ENCODE measurements around the gene RIPK1. TPM values are rescaled to one million over a fixed set of nuclear protein-coding genes. Genes with fewer than 3 reads are reported as not detected.

The RIPK1 gene
- total and polyA plus RNA-seq, 9 of the 15 experiments (the other 6 are each of a cell fraction or from before 2014, with no cell fraction given): 3.8 to 24.9 (median 17.7) TPM

DNA sequence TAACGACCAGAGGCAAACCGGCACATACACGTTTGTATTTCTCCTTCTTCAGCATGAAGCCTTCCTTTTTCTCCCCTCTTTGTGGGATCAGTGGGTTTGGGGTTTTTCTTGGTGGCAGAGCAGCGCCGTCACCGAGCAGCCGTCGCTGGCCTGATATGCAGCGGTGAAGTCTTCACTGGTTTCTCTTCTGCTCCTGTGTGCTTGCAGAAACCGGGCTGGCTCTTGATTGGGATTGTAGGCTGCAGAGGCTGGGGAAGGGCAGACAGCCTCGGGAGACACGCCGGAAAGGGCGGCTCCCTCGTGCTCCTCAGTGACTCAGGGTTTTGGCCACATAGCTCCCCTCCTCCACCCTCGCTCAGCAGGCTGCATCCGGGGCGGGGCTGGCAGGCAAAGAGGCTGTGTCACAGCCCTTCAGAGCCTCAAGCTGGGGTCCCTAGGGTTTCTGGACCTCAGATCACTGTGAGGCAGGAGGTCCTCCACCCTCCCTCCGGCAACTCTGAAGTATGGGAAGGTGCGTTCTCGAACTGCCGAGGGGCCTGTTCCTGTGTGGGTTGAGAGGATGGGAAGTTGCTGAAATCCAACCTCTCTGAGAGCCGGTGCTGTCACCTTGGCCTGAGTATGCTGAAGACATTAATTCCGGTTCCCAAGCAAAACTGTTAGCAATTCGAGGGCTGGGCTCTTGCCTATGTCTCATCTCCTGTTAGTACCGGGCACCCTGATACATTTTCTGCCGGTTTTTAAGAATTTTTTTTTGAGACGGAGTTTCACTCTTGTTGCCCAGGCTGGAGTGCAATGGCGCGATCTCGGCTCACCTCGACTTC is 44.4 kb upstream of the RIPK1 start (continued):
- TF ChIP-seq, protein P1, sequence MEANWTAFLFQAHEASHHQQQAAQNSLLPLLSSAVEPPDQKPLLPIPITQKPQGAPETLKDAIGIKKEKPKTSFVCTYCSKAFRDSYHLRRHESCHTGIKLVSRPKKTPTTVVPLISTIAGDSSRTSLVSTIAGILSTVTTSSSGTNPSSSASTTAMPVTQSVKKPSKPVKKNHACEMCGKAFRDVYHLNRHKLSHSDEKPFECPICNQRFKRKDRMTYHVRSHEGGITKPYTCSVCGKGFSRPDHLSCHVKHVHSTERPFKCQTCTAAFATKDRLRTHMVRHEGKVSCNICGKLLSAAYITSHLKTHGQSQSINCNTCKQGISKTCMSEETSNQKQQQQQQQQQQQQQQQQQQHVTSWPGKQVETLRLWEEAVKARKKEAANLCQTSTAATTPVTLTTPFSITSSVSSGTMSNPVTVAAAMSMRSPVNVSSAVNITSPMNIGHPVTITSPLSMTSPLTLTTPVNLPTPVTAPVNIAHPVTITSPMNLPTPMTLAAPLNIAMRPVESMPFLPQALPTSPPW (CRISPR knock-in tag; IDR thresholded peaks at IDR 0.05): peak; percentile 57
- peak; percentile 100 for TF ChIP-seq NFE2 (IDR thresholded peaks at IDR 0.05; ENCODE audit: low read depth)
- TF ChIP-seq LCOR (CRISPR knock-in tag; IDR thresholded peaks at IDR 0.05): peak; percentile 96
- TF ChIP-seq HNRNPUL1 (IDR thresholded peaks at IDR 0.05; ENCODE audit: low read length): 0 out of 2 replicates have a peak, but pooled peaks have one; percentile 41
- no peak for TF ChIP-seq ZNF778 (CRISPR knock-in tag; IDR thresholded peaks at IDR 0.05)
- peak; percentile 75 for TF ChIP-seq SMAD1 (IDR thresholded peaks at IDR 0.05; ENCODE audit: low read depth, low read length, partially characterized antibody)
- peak; percentile 70 for TF ChIP-seq ESRRA (IDR thresholded peaks at IDR 0.05; ENCODE audit: borderline replicate concordance, low read depth)
- TF ChIP-seq DIDO1 (tag; IDR thresholded peaks at IDR 0.05; ENCODE audit: low read depth): no peak; the same call in 1 of the 2 replicates
- TF ChIP-seq POLR2G (IDR thresholded peaks at IDR 0.05; ENCODE audit: low read depth, low read length): peak; percentile 93
- no peak for TF ChIP-seq ZNF124 (CRISPR knock-in tag; IDR thresholded peaks at IDR 0.05)
- no peak for TF ChIP-seq BCL6 (CRISPR knock-in tag; IDR thresholded peaks at IDR 0.05)
- TF ChIP-seq NBN (IDR thresholded peaks at IDR 0.05; ENCODE audit: low read depth): peak; percentile 94
- TF ChIP-seq SREBF2 (CRISPR knock-in tag; IDR thresholded peaks at IDR 0.05): peak; percentile 83; the same call in 1 of the 2 replicates
- TF ChIP-seq, protein P2, sequence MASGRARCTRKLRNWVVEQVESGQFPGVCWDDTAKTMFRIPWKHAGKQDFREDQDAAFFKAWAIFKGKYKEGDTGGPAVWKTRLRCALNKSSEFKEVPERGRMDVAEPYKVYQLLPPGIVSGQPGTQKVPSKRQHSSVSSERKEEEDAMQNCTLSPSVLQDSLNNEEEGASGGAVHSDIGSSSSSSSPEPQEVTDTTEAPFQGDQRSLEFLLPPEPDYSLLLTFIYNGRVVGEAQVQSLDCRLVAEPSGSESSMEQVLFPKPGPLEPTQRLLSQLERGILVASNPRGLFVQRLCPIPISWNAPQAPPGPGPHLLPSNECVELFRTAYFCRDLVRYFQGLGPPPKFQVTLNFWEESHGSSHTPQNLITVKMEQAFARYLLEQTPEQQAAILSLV (tag; IDR thresholded peaks at IDR 0.05): peak; percentile 61; the same call in 1 of the 2 replicates
- peak; percentile 88 for TF ChIP-seq PML (IDR thresholded peaks at IDR 0.05; ENCODE audit: low read length)
- peak; percentile 91 for TF ChIP-seq ATF7 (IDR thresholded peaks at IDR 0.05)
- TF ChIP-seq ZNF263 (CRISPR knock-in tag; IDR thresholded peaks at IDR 0.05; ENCODE audit: borderline replicate concordance): peak; percentile 94
- TF ChIP-seq FOXM1 (IDR thresholded peaks at IDR 0.05; ENCODE audit: low read depth): no peak; the same call in 1 of the 2 replicates
- peak; percentile 26; the same call in 1 of the 2 replicates for TF ChIP-seq FOXM1 (CRISPR knock-in tag; IDR thresholded peaks at IDR 0.05; ENCODE audit: low read depth)
- TF ChIP-seq ZNF76 (CRISPR knock-in tag; IDR thresholded peaks at IDR 0.05; ENCODE audit: borderline replicate concordance): peak; percentile 63; the same call in 1 of the 2 replicates
- no peak for TF ChIP-seq KAT2B (IDR thresholded peaks at IDR 0.05; ENCODE audit: low read depth, low read length)
- TF ChIP-seq, protein P3, sequence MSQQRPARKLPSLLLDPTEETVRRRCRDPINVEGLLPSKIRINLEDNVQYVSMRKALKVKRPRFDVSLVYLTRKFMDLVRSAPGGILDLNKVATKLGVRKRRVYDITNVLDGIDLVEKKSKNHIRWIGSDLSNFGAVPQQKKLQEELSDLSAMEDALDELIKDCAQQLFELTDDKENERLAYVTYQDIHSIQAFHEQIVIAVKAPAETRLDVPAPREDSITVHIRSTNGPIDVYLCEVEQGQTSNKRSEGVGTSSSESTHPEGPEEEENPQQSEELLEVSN (IDR thresholded peaks at IDR 0.05; ENCODE audit: borderline replicate concordance in 1 of 2, extremely low read depth in 1 of 2, insufficient read depth in 1 of 2, insufficient read length in 1 of 2, low read depth in 1 of 2, low read length in 1 of 2, poor library complexity in 1 of 2, severe bottlenecking in 1 of 2): peak; percentile 97 to 99
- TF ChIP-seq L3MBTL2 (IDR thresholded peaks at IDR 0.05): peak; percentile 99
- TF ChIP-seq MEF2A (IDR thresholded peaks at IDR 0.05; ENCODE audit: control insufficient read depth, low read depth, low read length): no peak; the same call in 1 of the 2 replicates
- TF ChIP-seq ZNF696 (CRISPR knock-in tag; conservative IDR thresholded peaks at IDR 0.05): no peak
